Measurements from ENCODE around the gene EML6.

The EML6 gene

GRCh38 chr2:54995553-54995952 lies 272.1 kb downstream of the EML6 start:
- no peak for TF ChIP-seq SIN3A (IDR thresholded peaks at IDR 0.05; ENCODE audit: borderline replicate concordance, insufficient read depth, low read length)
- no peak for TF ChIP-seq FOXP2 (optimal IDR thresholded peaks at IDR 0.05; ENCODE audit: borderline replicate concordance, extremely low read depth, extremely low read length, insufficient read depth)
- TF ChIP-seq POLR2AphosphoS5 (IDR thresholded peaks at IDR 0.05; ENCODE audit: low read depth, low read length): no peak
- no peak for TF ChIP-seq TAF1 (IDR thresholded peaks at IDR 0.05; ENCODE audit: borderline replicate concordance, insufficient read depth, low read length)

- TF ChIP-seq TAF1 (IDR thresholded peaks at IDR 0.05; ENCODE audit: borderline replicate concordance, insufficient read depth, low read length) (no peak), FOXP2 (optimal IDR thresholded peaks at IDR 0.05; ENCODE audit: borderline replicate concordance, extremely low read depth, extremely low read length, insufficient read depth) (no peak), SIN3A (IDR thresholded peaks at IDR 0.05; ENCODE audit: borderline replicate concordance, insufficient read depth, low read length) (no peak), POLR2AphosphoS5 (IDR thresholded peaks at IDR 0.05; ENCODE audit: low read depth, low read length) (no peak), REST (IDR thresholded peaks at IDR 0.05; ENCODE audit: insufficient read depth in 1 of 2, low read depth in 2 of 2, low read length in 2 of 2) (no peak)
These were observed 274.4 kb downstream of the EML6 start for GRCh38 chr2:54997826-54998225.

- no peak for TF ChIP-seq FOXP2 (optimal IDR thresholded peaks at IDR 0.05; ENCODE audit: borderline replicate concordance, extremely low read depth, extremely low read length, insufficient read depth)
- TF ChIP-seq SIN3A (IDR thresholded peaks at IDR 0.05; ENCODE audit: borderline replicate concordance, insufficient read depth, low read length): no peak
- no peak for TF ChIP-seq REST (IDR thresholded peaks at IDR 0.05; ENCODE audit: insufficient read depth in 1 of 2, low read depth in 2 of 2, low read length in 2 of 2)
- TF ChIP-seq POLR2AphosphoS5 (IDR thresholded peaks at IDR 0.05; ENCODE audit: low read depth, low read length): no peak
- TF ChIP-seq TAF1 (IDR thresholded peaks at IDR 0.05; ENCODE audit: borderline replicate concordance, insufficient read depth, low read length): no peak
These were observed 275.7 kb downstream of the EML6 start for GRCh38 chr2:54999182-54999581.

- TF ChIP-seq REST (IDR thresholded peaks at IDR 0.05; ENCODE audit: insufficient read depth in 1 of 2, low read depth in 2 of 2, low read length in 2 of 2): no peak
- no peak for TF ChIP-seq FOXP2 (optimal IDR thresholded peaks at IDR 0.05; ENCODE audit: borderline replicate concordance, extremely low read depth, extremely low read length, insufficient read depth)
- no peak for TF ChIP-seq POLR2AphosphoS5 (IDR thresholded peaks at IDR 0.05; ENCODE audit: low read depth, low read length)
- TF ChIP-seq TAF1 (IDR thresholded peaks at IDR 0.05; ENCODE audit: borderline replicate concordance, insufficient read depth, low read length): no peak
- TF ChIP-seq SIN3A (IDR thresholded peaks at IDR 0.05; ENCODE audit: borderline replicate concordance, insufficient read depth, low read length): no peak
These were observed 276.9 kb downstream of the EML6 start for GRCh38 chr2:55000341-55000740.

GRCh38 chr2:55001716-55002115 lies 278.3 kb downstream of the EML6 start:
- TF ChIP-seq FOXP2 (optimal IDR thresholded peaks at IDR 0.05; ENCODE audit: borderline replicate concordance, extremely low read depth, extremely low read length, insufficient read depth): no peak
- TF ChIP-seq REST (IDR thresholded peaks at IDR 0.05; ENCODE audit: insufficient read depth in 1 of 2, low read depth in 2 of 2, low read length in 2 of 2): no peak
- no peak for TF ChIP-seq POLR2AphosphoS5 (IDR thresholded peaks at IDR 0.05; ENCODE audit: low read depth, low read length)
- TF ChIP-seq TAF1 (IDR thresholded peaks at IDR 0.05; ENCODE audit: borderline replicate concordance, insufficient read depth, low read length): no peak
- no peak for TF ChIP-seq SIN3A (IDR thresholded peaks at IDR 0.05; ENCODE audit: borderline replicate concordance, insufficient read depth, low read length)
